Measurements from ENCODE around the gene KCNN1. TPM values are rescaled to one million over a fixed set of nuclear protein-coding genes. Genes with fewer than 3 reads are reported as not detected.

Gene KCNN1
- total and polyA plus RNA-seq, 3 experiments from 2014 or later, result 0.13 to 0.15 TPM; not detected in 1

GRCh38 chr19:17948931-17949930 is 17.7 kb upstream of the KCNN1 start:
- H3K9me3 ChIP-seq (ENCODE audit: low read length), result no peaks in the 10 kb centered on the region
- Mint-ChIP-seq H3K9me3 (no peaks in the 10 kb centered on the region), H3K27me3 (peaks cover 43 to 46% of the 10 kb centered on the region in 2 donors), H3K4me3 (peak overlapping the region; percentile 67 to 85 (median 80)), H3K27ac (peak overlapping the region; percentile 3 to 97 (median 80)), H3K36me3 (peaks cover 0 to 6% (median 0%) of the 10 kb centered on the region in 3 donors), H3K4me1 (peaks cover 41 to 59% (median 47%) of the 10 kb centered on the region in 3 donors)
- H3K27me3 ChIP-seq (ENCODE audit: insufficient read depth, low read length, poor library complexity, severe bottlenecking), result peaks cover 44% of the 10 kb centered on the region
- CTCF ChIA-PET, result interaction anchor here (0.7 to 0.8 kb wide), 2 partner anchors 45 to 48 kb away, joined by 3 read pairs; no protein-coding TSS in a partner anchor
- H3K4me1 ChIP-seq (ENCODE audit: insufficient read depth, low read length), result peaks cover 54% of the 10 kb centered on the region
- POLR2A ChIA-PET, result interaction anchor here (0.6 to 1.8 kb wide), 3 partner anchors 17 to 55 kb away, joined by 3 to 13 read pairs (median 4); partner anchors contain the start of gene CCDC124
- no peaks in the 10 kb centered on the region for H3K36me3 ChIP-seq (ENCODE audit: insufficient read depth, low read length)
- no peak overlapping the region for H3K4me3 ChIP-seq (ENCODE audit: low read length)
- H3K27ac ChIP-seq (ENCODE audit: low read depth, low read length), result peak overlapping the region; percentile 24
- DNase-seq, result peak in 1 of 5 donors; percentile 31

- Histone ChIP-seq H3K4me3 (ENCODE audit: low read length) (no peak overlapping the region), H3K36me3 (ENCODE audit: insufficient read depth, low read length) (no peaks in the 10 kb centered on the region), H3K27me3 (ENCODE audit: insufficient read depth, low read length, poor library complexity, severe bottlenecking) (peaks cover 44% of the 10 kb centered on the region), H3K27ac (ENCODE audit: low read depth, low read length) (no peak overlapping the region), H3K9me3 (ENCODE audit: low read length) (no peaks in the 10 kb centered on the region), H3K4me1 (ENCODE audit: insufficient read depth, low read length) (peaks cover 54% of the 10 kb centered on the region)
- no peaks in the 10 kb centered on the region for H3K9me3 Mint-ChIP-seq
- H3K4me3 Mint-ChIP-seq, result peak overlapping the region; percentile 5 to 85 (median 80)
- peak in 1 of 5 donors; percentile 29 for DNase-seq
- H3K27ac Mint-ChIP-seq, result peak overlapping the region in 6 of 8 donors; percentile 53 to 97 (median 90)
- H3K4me1 Mint-ChIP-seq, result peaks cover 41 to 59% (median 47%) of the 10 kb centered on the region in 3 donors
- ChIA-PET CTCF (interaction anchor here (0.7 to 0.8 kb wide), 2 partner anchors 44 to 47 kb away, joined by 3 read pairs; no protein-coding TSS in a partner anchor), POLR2A (interaction anchor here (0.6 kb wide), 1 partner anchor 56 kb away, joined by 4 read pairs; no protein-coding TSS in a partner anchor)
- peaks cover 0 to 3% (median 0%) of the 10 kb centered on the region in 3 donors for H3K36me3 Mint-ChIP-seq
- H3K27me3 Mint-ChIP-seq, result peaks cover 46% of the 10 kb centered on the region in 2 donors
Measured at GRCh38 chr19:17949956-17950309, 17.0 kb upstream of the KCNN1 start.

- no peaks in the 10 kb centered on the region for H3K9me3 ChIP-seq (ENCODE audit: low read length)
- H3K4me1 Mint-ChIP-seq, result peaks cover 41 to 59% (median 47%) of the 10 kb centered on the region in 3 donors
- POLR2A ChIA-PET, result interaction anchor here (0.6 kb wide), 1 partner anchor 56 kb away, joined by 4 read pairs; no protein-coding TSS in a partner anchor
- H3K4me3 ChIP-seq (ENCODE audit: low read length), result no peak overlapping the region
- peaks cover 44% of the 10 kb centered on the region for H3K27me3 ChIP-seq (ENCODE audit: insufficient read depth, low read length, poor library complexity, severe bottlenecking)
- H3K36me3 ChIP-seq (ENCODE audit: insufficient read depth, low read length), result no peaks in the 10 kb centered on the region
- H3K9me3 Mint-ChIP-seq, result no peaks in the 10 kb centered on the region
- peak; percentile 31 to 74 (median 60) for DNase-seq
- H3K27ac Mint-ChIP-seq, result peak overlapping the region in 7 of 8 donors; percentile 53 to 97 (median 88)
- CTCF ChIA-PET, result interaction anchor here (0.7 to 0.8 kb wide), 2 partner anchors 44 to 46 kb away, joined by 3 read pairs; no protein-coding TSS in a partner anchor
- H3K4me1 ChIP-seq (ENCODE audit: insufficient read depth, low read length), result peaks cover 54% of the 10 kb centered on the region
- peak overlapping the region; percentile 67 to 85 (median 80) for H3K4me3 Mint-ChIP-seq
- peaks cover 0 to 3% (median 0%) of the 10 kb centered on the region in 3 donors for H3K36me3 Mint-ChIP-seq
- H3K27me3 Mint-ChIP-seq, result peaks cover 46 to 47% of the 10 kb centered on the region in 2 donors
- H3K27ac ChIP-seq (ENCODE audit: low read depth, low read length), result no peak overlapping the region
Measured at GRCh38 chr19:17950310-17951156, 16.4 kb upstream of the KCNN1 start.

GRCh38 chr19:17951157-17951989 is 15.5 kb upstream of the KCNN1 start:
- H3K4me3 ChIP-seq (ENCODE audit: low read length), result no peak overlapping the region

GRCh38 chr19:17951990-17952976 is 14.6 kb upstream of the KCNN1 start:
- H3K27me3 ChIP-seq (ENCODE audit: insufficient read depth, low read length, poor library complexity, severe bottlenecking), result peaks cover 44% of the 10 kb centered on the region

More at GRCh38 chr19:17951157-17951989, 15.5 kb upstream of the KCNN1 start:
- H3K4me3 Mint-ChIP-seq, result peak overlapping the region in 5 of 7 donors; percentile 26 to 82 (median 58)
- ChIA-PET POLR2A (no interaction called here), CTCF (interaction anchor here (1.8 to 1.9 kb wide), 2 partner anchors 13 to 45 kb away, joined by 4 to 6 read pairs; no protein-coding TSS in a partner anchor)
- no peaks in the 10 kb centered on the region for H3K9me3 ChIP-seq (ENCODE audit: low read length)
- H3K4me1 ChIP-seq (ENCODE audit: insufficient read depth, low read length), result peaks cover 54% of the 10 kb centered on the region
- H3K27me3 Mint-ChIP-seq, result peaks cover 46 to 49% of the 10 kb centered on the region in 2 donors
- H3K36me3 ChIP-seq (ENCODE audit: insufficient read depth, low read length), result no peaks in the 10 kb centered on the region
- H3K9me3 Mint-ChIP-seq, result no peaks in the 10 kb centered on the region
- H3K27me3 ChIP-seq (ENCODE audit: insufficient read depth, low read length, poor library complexity, severe bottlenecking), result peaks cover 44% of the 10 kb centered on the region
- no peak overlapping the region for H3K27ac ChIP-seq (ENCODE audit: low read depth, low read length)
- DNase-seq, result no peak
- H3K4me1 Mint-ChIP-seq, result peaks cover 36 to 55% (median 39%) of the 10 kb centered on the region in 3 donors
- H3K27ac Mint-ChIP-seq, result peak overlapping the region in 3 of 8 donors; percentile 63 to 97 (median 79)
- peaks cover 0 to 3% (median 0%) of the 10 kb centered on the region in 3 donors for H3K36me3 Mint-ChIP-seq

GRCh38 chr19:17953316-17953801 is 13.5 kb upstream of the KCNN1 start:
- DNase-seq, result no peak
- Histone ChIP-seq H3K9me3 (ENCODE audit: low read length) (no peaks in the 10 kb centered on the region), H3K36me3 (ENCODE audit: insufficient read depth, low read length) (no peaks in the 10 kb centered on the region), H3K4me1 (ENCODE audit: insufficient read depth, low read length) (peaks cover 47% of the 10 kb centered on the region), H3K27ac (ENCODE audit: low read depth, low read length) (peak overlapping the region; percentile 30), H3K27me3 (ENCODE audit: insufficient read depth, low read length, poor library complexity, severe bottlenecking) (peaks cover 44% of the 10 kb centered on the region), H3K4me3 (ENCODE audit: low read length) (no peak overlapping the region)
- no peak overlapping the region for H3K4me3 Mint-ChIP-seq
- H3K27me3 Mint-ChIP-seq, result peaks cover 55 to 58% of the 10 kb centered on the region in 2 donors
- H3K4me1 Mint-ChIP-seq, result peaks cover 29 to 46% (median 32%) of the 10 kb centered on the region in 3 donors
- no peaks in the 10 kb centered on the region for H3K9me3 Mint-ChIP-seq
- H3K27ac Mint-ChIP-seq, result peak overlapping the region in 3 of 8 donors; percentile 29 to 40 (median 30)
- no peaks in the 10 kb centered on the region for H3K36me3 Mint-ChIP-seq
- CTCF ChIA-PET, result interaction anchor here (1.3 to 3.0 kb wide), 4 partner anchors 15 to 94 kb away, joined by 4 to 14 read pairs (median 6); partner anchors contain the start of gene RPL18A
- POLR2A ChIA-PET, result no interaction called here

More at GRCh38 chr19:17951990-17952976, 14.6 kb upstream of the KCNN1 start:
- H3K36me3 Mint-ChIP-seq, result peaks cover 0 to 2% (median 0%) of the 10 kb centered on the region in 3 donors
- ChIA-PET CTCF (interaction anchor here (1.8 to 1.9 kb wide), 2 partner anchors 14 to 44 kb away, joined by 4 to 6 read pairs; no protein-coding TSS in a partner anchor), POLR2A (no interaction called here)
- Histone ChIP-seq H3K4me3 (ENCODE audit: low read length) (no peak overlapping the region), H3K9me3 (ENCODE audit: low read length) (no peaks in the 10 kb centered on the region), H3K36me3 (ENCODE audit: insufficient read depth, low read length) (no peaks in the 10 kb centered on the region), H3K4me1 (ENCODE audit: insufficient read depth, low read length) (peaks cover 49% of the 10 kb centered on the region), H3K27ac (ENCODE audit: low read depth, low read length) (peak overlapping the region; percentile 30)
- peaks cover 32 to 49% (median 34%) of the 10 kb centered on the region in 3 donors for H3K4me1 Mint-ChIP-seq
- DNase-seq, result peak in 2 of 5 donors; percentile 23 to 56
- H3K27me3 Mint-ChIP-seq, result peaks cover 47 to 53% of the 10 kb centered on the region in 2 donors
- peak overlapping the region in 2 of 8 donors; percentile 56 to 97 for H3K27ac Mint-ChIP-seq
- no peaks in the 10 kb centered on the region for H3K9me3 Mint-ChIP-seq
- peak overlapping the region in 4 of 7 donors; percentile 26 to 72 (median 50) for H3K4me3 Mint-ChIP-seq

All from CD8-positive, alpha-beta memory T cell (primary cell).